HG02973 (cell line): ENCODE measurements around the gene TRPV4.
"Not testable (repeated sequence)": the region's sequence is repeated elsewhere in the genome, so short reads cannot be mapped to it uniquely, and the experiment has no call there.

Source experiments
- ATAC-seq: cut with Tn5 transposase; IDR thresholded peaks from one replicate; pipeline ENCODE4 v1.9.1; 2021; ENCODE audit warnings: moderate library complexity; ENCODE audit not compliant: unreplicated experiment

The TRPV4 gene

GRCh38 chr12:109833307-109834189, at the start of gene TRPV4:
TSS of gene TRPV4 (minus strand) at chr12:109833398. CDS start at chr12:109814796, 18,602 bp downstream.
- no peak for ATAC-seq

- ATAC-seq = no peak
Observed at GRCh38 chr12:109881752-109882151, 48.6 kb upstream of the TRPV4 start.

- no peak for ATAC-seq
Observed at GRCh38 chr12:109880938-109881337, 47.7 kb upstream of the TRPV4 start.

GRCh38 chr12:109880043-109880931, 47.1 kb upstream of the TRPV4 start, which contains the start of gene GLTP:
TSS of gene GLTP (minus strand) at chr12:109880541. CDS start at chr12:109880374, 167 bp downstream.
- ATAC-seq = peak; percentile 87

- no peak for ATAC-seq
Observed at GRCh38 chr12:109879351-109880042, 46.3 kb upstream of the TRPV4 start.

GRCh38 chr12:109878749-109879148, 45.6 kb upstream of the TRPV4 start:
- no peak for ATAC-seq

GRCh38 chr12:109878247-109878625, 45.0 kb upstream of the TRPV4 start:
- ATAC-seq = no peak

- ATAC-seq = no peak
Observed at GRCh38 chr12:109877504-109878246, 44.5 kb upstream of the TRPV4 start.

GRCh38 chr12:109876406-109876805, 43.2 kb upstream of the TRPV4 start:
- ATAC-seq = no peak

- no peak for ATAC-seq
Observed at GRCh38 chr12:109875572-109876131, 42.5 kb upstream of the TRPV4 start.

- ATAC-seq = no peak
Observed at GRCh38 chr12:109873653-109874052, 40.5 kb upstream of the TRPV4 start.

- no peak for ATAC-seq
Observed at GRCh38 chr12:109871668-109872314, 38.6 kb upstream of the TRPV4 start.

- no peak for ATAC-seq
Observed at GRCh38 chr12:109870648-109871047, 37.5 kb upstream of the TRPV4 start.

- ATAC-seq = no peak
Observed at GRCh38 chr12:109868182-109869051, 35.2 kb upstream of the TRPV4 start.

- ATAC-seq = no peak
Observed at GRCh38 chr12:109864916-109865315, 31.7 kb upstream of the TRPV4 start.

GRCh38 chr12:109863847-109864712, 30.9 kb upstream of the TRPV4 start:
- ATAC-seq = no peak

- not testable (repeated sequence) for ATAC-seq
Observed at GRCh38 chr12:109862491-109862890, 29.3 kb upstream of the TRPV4 start.
